Measurements from ENCODE around the gene FRMD4A.
A peak's percentile ranks its signal among the peaks of the same experiment; 100 is the strongest.
"Not testable (repeated sequence)": the region's sequence is repeated elsewhere in the genome, so short reads cannot be mapped to it uniquely, and the experiment has no call there.

FRMD4A gene

DNA sequence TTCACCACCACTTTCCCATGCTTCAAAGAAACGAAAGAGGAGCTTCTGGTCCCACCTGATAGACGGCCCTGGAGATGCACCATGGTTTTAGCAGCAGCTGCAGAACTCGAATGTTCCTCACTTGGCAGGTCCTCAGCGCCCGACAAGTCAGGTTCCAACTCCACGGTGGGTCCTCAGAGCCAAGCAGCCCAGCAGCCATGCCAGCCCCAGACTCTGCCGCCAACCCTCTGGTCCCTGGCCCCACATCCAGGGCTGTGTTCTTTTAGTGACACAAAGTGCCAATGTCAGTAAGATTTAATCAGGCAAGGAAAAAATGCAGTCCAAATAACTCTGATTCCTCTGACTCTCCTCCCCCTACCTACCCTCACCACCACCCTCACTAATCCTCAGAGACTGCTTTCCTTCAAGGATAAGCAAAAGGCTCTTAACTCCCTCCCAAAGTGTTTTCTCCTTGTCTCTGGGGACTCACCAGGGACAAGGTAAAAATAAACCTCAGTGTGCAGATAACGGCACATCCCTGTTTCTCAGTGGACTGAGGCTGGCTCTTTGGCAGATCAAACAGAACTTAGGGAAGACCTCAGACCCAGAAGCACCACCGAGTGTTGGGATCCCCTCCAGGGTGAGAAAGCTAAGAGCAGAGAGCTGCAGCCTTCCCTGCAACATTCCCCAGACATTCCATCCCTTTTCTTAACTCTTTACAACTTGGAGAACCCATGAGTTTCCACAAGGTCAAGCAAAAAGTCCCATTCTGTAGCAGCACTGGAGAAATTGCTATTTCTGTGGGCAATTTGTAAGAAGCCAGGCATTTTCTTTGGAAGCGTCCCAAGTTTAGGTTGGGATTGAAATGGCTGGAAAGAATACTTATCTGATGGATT lies 358.9 kb downstream of the FRMD4A start:
- no peak for DNase-seq

DNA sequence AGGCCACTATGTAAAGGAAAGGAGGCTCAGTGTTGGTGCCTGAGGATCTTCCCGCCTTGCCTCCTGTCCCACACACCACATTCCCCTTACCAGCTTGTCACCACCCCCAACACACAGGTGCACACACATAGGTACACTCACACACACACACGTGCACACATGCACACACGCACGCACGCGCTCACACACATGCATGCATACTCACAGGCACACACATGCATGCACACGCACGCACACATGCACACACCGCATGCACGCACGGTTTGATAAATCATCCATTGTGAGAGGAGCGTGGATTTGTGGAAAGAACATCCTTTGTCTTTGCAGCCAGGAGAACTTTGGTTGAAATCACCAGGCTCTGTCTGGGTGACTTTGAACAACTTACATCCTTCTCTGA lies 359.8 kb downstream of the FRMD4A start:
- DNase-seq = no peak

DNA sequence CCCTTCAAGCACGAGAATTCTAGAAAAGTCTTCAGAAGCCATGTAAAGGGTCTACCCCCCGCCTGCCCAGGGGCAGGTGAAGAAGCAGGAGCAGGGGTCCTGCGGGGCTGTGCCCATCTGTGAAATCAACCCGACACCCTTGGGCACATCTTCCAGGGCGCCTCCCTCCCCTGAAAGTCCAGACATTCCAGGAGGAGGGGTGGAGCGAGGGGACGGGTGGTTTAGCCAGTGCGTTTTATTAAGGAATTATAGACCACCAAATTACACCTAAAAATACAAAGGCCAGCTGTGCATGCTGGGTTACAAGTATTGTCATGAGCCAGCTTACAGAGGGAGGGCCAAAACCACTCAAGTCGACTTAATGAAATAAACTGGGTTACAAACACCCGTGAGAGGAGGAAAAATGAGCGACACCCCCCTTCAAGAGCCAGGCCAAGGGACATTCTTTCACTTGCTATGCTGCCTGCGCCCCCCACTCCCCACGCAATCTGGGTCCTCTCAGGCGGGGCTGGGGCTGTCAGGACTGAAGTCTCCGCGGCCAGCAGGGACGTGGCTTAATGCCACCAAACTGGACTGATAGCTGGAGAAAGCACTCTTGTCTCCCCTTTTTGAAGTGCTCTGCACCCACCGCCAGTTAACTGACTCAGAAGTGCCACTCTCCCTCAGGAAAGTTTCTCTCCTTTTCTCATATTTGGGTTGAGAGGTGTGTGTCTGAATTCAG lies 360.3 kb downstream of the FRMD4A start:
- DNase-seq = no peak

DNA sequence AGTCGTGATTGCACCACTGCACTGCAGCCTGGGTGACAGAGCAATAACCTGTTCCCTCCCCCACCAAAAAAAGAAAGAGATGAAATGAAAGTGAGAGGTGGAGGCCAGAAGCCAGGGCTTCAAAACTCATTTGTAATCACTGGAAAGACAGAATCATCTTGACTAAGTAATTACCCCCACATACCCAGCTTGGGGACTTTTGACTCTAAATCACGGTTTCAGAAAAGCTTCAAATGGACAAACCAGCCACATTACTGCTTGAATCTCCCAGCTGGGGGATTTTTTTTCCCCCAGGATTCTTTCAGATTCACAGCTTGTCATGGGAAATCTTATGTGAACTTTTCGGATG lies 361.0 kb downstream of the FRMD4A start:
- DNase-seq = no peak

DNA sequence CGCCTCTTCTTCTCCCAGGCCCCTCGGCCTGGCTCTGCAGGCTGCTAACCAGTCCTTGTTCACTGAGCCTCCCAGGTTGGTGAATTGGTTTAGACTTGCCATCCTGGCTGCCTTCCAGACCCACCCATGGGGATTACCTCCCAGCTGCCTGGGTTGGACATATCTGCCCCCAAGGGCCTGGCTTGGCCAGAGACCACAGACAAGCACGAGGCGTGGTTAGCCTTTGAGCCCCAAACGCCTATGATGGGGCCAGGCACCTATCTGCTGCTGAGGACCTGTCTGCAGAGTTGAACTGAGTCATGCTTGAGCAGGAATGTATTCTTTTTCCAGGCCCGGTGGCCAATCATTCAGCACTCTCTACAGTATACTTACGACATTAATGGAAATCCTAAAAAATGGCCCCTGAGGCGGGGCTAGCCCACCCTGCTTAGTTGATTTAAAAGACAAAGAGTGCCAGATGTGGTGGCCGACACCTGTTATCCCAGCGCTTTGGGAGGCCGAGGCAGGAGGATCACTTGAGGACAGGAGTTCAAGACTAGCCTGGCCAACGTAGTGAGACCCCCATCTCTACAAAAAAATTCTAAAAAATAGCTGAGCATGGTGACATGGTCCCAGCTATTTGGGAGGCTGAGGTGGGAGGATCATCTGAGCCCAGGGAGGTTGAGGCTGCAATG lies 361.5 kb downstream of the FRMD4A start:
- DNase-seq = no peak

DNA sequence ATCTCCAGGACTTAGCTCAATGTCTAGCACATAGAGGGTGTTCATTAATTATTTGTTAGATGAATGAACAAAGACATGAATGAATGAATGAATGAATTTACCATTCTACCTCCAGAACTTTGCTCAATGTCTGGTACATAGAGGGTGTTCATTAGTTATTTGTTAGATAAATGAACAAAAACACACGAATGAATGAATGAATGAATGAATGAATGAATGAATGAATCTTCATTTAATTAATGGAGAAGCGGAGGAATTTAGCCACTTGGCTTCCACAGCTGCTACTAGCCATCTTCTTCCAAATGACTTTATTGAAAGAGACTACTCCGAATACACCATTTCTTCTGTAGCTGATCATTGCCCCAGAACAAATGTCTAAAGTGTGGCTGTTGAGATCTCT lies 368.9 kb downstream of the FRMD4A start:
- no peak for DNase-seq

DNA sequence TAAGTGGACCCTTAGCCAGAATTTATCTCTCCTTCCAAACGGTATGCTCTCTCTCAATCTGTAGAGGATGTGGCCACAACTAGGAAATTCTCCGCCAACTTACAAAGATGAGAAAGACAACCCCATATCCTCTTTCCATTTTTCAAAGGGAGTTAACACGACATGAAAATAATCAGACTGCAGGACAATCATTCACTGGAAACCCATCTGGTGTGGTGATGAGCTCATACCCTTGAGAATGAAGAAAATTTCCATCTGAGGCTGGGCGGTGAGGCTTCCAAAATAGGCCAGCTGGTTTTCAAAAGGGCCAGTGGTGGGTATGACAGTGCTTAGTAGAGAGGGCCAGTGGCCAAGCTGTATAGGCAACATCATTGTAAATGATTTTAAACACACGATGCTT lies 369.6 kb downstream of the FRMD4A start:
- DNase-seq = no peak

DNA sequence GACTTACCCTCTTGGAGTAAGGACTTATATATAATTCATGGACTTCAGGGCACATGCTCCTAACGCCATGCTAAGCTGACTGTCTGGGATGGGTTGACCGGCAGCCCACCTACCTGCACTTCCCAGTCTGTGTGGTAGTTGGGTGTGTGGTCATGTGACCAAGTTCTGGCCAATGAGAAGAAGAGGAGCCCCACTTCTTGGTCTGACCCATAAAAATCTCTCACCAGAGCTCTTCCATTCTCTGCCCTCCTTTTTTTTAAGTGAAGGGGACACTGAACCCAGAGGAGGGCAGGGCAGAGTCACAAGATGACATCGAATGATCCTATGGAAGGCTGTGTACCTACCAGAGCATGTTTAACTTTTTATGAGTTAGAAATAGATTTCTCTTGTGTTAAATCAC lies 370.1 kb downstream of the FRMD4A start:
- DNase-seq = no peak

DNA sequence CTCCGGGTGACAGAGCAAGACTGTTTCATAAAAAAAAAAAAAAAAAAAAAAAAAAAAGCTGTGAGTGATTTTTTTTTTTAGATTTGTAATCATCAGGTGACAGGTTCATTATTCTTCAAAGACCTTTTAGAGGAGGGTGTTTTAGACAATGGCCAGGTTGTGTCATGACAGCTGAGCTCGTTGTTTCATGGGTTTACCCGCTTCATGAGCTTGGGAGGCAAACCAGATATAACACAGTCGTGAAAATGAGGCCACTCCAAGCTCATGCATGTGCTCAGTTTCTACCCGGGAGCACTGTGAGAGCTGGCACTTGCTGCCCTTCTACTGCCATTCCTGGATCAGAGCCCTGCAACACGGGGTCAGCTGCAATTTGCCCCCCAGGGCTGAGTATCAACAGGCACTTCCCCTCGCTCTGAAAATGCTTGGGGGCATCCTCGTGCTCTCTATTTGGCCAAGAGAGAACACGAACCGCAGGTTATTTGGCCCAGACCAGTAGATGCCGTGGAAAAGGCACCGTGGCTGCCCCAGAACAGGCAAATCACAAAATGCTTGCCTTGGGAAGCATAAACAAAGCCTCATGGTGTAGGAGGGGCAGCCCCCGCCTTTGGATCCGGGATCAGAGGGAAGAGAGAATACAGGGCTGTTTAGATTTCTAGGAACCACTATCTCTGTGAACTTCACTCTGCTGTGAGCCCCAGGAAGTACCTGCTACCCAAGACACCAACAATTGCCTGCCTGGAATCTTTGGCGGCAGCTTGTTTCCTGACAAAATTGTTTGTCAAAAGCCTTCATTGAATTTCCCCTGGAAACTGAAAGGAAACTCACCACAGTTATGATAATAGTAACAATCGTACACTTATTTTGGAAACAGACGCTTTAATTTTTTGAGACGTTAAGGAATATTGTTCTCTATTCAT lies 371.0 kb downstream of the FRMD4A start:
- peak in 1 of 3 experiments; percentile 8 for DNase-seq

DNA sequence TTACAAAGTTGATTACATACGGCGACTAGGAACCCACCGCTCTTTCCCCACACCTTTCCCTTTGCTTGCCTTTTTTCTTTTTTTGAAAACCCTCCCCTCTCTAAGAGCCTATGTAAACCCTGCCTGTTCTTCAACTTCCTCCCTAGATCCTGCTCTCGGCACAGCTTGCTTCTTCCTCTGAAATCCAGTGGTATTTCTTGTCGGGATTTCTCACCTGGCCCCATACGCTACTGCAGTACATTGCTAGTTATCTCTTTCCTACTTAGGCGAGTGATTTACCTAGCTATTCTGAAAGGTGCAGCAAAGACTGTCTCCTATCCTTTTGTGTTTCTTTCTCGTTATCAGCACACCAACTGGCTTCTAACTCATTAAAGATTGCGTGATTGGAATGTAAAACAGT lies 372.9 kb downstream of the FRMD4A start:
- DNase-seq = no peak

DNA sequence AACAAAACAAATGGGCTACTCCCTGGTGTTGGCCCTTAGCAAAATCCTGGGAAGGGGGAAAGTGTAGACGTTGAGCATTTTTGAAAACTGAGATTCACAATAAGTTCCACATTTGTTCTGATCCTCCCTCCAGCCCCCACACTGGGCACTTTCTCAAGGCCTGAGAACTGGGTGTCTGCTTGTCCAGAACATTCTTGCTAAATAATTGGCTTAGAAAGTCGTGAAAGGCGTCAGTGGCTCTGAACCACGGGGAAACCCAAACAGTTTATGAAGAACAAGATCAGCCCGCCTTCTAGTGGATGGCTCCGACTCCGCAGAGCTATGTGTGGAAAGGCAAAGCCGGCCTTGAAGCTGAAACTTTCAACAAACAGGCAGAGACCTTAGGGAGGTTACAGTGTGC lies 373.9 kb downstream of the FRMD4A start:
- no peak for DNase-seq

DNA sequence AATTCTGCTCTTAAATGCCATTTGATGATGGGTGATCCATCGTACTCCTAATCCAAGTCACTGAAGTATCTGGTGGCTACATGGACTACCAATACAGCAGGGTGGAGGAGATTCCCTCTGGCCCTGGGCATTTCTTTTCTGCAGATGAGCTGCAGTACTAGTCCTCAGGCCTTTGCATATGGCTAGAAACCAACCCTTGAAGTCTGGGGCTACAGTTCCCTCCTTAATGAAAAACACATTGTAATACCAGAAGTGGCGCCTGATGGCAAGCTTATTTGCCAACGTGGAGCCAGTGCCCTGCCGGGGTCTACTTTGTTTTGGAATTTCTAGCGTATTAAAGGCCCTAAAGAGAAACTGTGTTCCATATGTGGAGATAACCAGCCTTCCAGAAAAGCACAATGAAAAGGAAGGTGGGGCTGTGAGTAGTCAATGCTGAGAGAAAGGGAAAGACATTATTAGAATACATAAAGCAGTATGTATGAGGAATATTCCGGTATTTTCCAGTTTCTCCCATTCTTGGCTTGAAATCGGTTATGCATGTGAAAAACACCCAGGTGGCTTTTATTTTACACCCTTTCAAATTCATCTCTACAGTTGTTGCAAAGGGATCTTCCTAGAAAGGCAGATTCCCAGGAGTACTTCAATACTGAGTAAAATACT lies 375.2 kb downstream of the FRMD4A start:
- DNase-seq = no peak

DNA sequence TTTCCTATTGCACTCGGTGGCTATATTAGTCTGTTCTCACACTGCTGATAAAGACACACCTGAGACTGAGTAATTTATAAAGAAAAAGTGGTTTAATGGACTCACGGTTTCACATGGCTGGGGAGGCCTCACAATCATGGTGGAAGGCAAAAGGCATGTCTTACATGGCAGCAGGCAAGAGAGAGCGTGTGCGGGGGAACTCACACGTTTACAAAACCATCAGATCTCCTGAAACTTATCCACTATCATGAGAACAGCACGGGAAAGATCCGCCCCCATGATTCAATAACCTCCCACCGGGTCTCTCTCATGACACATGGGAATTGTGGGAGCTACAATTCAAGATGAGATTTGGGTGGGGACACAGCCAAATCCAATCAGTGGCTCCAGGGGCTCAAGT lies 376.5 kb downstream of the FRMD4A start:
- not testable (repeated sequence) for DNase-seq

DNA sequence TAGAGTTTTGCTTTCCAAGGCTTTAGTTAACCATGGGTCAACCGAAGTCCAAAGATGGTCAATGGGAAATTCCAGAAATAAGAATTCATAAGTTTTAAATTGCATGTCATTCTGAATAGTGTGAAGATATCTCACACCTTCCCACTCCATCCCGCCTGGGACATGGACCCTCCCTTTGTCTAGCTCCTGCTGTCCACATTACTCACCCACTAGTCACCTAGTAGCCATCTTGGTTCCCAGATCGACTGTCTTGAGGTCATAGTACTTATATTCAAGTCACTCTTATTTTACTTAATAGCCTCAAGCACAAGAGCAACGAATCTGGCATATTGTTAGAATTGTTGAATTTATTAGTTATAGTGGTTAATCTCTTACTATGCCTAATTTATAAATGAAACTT lies 377.4 kb downstream of the FRMD4A start:
- DNase-seq = no peak

DNA sequence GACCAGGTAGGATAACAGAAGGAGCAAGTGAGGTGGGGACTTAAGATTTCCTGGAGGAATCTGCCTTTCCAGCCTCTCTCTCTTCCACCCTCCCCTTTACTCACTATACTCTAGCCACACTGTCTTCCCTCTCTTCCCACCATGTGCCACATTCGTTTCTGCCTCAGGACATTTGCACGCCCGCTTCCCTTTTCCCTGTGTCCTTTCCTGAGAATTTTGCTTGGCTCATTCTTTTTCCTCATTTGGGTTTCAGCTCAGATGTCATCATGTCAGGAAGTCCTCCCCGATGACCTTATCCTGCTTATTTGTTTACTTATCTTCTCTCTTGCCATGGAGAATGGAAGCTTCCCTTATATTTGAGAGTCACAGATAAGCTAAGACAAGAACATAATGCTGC lies 380.2 kb downstream of the FRMD4A start:
- no peak for DNase-seq

DNA sequence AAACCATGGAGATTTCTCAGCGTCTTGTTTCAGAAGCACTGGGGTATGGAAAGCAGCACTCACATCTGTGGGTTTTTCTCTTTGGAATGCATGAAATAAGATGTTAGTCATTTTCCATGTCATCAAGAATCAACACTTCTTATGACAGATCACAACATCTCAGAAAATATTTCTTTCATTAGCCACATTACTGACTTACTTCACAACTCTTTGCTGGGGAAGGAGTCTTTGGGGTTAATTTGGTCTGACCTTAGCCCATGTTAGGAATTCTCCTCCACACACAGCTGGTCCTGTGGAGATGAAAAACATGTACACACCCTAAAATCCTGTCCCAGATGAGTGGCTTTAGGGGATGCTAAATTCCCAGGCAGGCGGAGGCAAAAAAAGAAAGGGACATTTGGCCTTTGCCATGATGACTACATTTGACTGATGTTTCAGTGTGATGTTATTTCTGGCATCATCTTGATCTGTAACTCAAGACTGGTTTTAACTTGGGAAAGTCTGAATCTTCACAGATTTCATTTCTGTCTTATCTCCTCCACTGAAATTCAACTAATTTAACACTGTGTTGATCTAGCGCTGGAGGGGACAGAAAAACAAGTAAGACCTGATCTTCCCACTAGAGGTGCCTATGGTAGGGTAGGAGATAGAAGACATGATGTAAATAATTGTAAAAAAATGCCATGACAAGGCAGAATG lies 380.7 kb downstream of the FRMD4A start:
- DNase-seq = no peak

DNA sequence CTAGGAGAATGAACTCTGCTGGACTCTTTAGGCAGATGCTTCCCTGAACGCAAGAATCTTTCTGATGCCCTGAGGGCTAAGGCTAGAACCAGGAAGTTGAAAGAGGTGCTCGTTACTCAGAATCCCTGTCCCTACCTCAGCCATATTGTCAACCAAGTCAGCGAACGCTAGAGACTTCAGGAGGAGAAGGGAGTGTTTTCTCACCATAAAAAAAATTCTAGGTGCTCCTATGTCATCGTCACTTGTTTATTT lies 384.6 kb downstream of the FRMD4A start:
- peak in 1 of 3 experiments; percentile 23 for DNase-seq

DNA sequence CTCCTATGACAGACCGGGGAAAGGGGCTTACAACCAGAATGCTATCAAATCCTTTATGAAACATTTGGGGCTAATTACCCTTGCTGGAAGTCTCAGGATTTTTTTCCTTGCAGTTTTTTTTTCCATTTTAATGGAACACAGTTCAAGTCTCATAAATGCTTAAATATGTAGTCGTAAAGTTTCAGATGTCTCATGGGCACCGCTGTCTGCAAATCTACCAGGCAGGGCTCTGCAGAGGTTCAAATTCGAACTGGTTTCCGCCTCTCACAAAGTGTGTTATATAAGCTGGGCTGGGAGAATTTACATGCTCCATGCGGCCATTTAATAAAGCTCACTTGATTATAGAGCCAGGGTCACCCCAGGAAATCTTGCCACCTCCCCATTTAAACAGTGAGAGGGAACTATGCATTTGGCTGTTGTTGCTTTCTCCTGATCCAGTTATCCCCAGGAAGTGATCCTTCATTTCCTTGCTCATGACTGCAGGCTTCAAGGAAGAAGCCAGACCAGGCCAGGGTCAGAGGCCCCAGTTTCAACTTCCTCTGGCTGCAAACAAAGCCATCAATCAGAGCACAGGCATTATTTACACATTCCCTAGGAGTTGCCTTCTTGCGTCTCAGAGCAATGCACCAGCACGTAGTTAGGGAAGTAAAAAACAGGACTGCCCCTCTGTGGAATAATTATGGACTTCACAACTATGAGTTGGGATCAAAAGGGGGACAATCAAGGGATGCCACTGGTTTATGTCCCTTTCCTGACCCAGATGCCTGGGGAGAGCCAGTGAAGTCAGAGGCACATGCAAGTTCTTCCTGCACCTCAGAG lies 385.1 kb downstream of the FRMD4A start:
- DNase-seq = peak in 1 of 3 experiments; percentile 23

DNA sequence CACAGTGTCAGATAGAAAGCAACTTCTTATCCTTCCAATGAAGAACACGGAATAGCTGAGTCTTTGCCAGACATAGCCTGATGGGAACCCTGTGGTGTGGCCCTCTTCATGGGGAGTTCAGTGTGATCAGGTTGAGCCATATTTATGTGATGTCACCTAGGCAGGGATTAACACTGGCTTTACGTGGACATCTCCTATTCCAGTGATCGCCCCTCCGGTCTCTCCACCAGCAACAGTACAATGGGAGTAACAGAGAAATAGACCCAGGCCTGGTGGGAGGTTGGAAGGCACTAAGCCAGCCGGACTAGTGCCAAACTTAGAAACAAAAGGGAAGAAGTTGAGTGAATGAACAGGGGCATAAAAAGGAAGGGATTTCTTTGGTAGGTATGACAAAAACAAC lies 385.9 kb downstream of the FRMD4A start:
- no peak for DNase-seq

DNA sequence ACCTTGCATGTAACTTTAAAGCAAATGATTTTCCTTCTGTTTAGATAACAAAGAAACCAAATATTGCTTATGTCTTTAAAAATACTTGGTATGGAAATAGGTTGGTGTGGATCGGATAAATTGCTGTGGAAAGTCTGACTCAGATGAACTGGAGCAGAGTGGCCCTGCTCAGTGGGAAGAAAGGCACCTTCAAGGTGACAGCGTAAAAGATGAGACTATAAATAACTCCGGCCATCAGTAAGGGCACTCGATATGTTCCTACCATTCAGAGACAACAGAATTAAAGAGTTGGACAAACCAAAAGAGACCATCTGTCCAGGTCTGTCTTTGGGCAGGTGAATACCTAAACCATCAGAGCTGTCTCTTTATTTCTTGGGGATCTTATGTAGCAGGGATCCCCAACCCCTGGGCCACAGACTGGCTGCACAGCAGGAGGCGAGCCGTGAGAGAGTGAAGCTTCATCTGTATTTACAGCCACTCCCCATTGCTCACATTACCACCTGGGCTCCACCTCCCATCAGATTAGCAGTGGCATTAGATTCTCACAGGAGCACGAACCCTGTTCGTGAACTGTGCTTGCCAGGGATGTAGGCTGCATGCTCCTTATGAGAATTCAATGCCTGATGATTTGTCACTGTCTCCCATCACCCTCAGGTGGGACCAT lies 386.9 kb downstream of the FRMD4A start:
- no peak for DNase-seq

All from NCI-H1417 (cell line).